ENCODE measurements around the gene WASL.

Gene WASL

GRCh38 chr7:123662293-123662692 lies 86.5 kb downstream of the WASL start:
- no peak for TF ChIP-seq CTCF (IDR thresholded peaks at IDR 0.05; ENCODE audit: insufficient read depth, low read length, poor library complexity, severe bottlenecking)
- DNase-seq (ENCODE audit: extremely low read depth, insufficient read length) = no peak
- no peak overlapping the region for H3K4me3 ChIP-seq (replicated peaks; ENCODE audit: low read depth, low read length)
- no peaks in the 10 kb centered on the region for H3K27me3 ChIP-seq (replicated peaks; ENCODE audit: control insufficient read depth, insufficient read depth, low read length)
- no peaks in the 10 kb centered on the region for H3K36me3 ChIP-seq (ENCODE audit: control insufficient read depth, insufficient read depth, low read length)

DNA sequence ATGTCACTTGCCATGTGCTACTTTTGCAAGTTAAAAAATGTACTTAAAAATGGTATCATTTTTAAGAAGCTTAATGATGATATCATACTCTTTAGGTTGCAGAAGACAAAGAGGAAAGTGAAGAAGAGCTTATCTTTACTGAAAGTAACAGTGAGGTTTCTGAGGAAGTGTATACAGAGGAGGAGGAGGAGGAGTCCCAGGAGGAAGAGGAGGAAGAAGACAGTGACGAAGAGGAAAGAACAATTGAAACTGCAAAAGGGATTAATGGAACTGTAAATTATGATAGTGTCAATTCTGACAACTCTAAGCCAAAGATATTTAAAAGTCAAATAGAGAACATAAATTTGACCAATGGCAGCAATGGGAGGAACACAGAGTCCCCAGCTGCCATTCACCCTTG lies 87.0 kb downstream of the WASL start:
- DNase-seq (ENCODE audit: extremely low read depth, insufficient read length) = no peak
- no peaks in the 10 kb centered on the region for H3K36me3 ChIP-seq (ENCODE audit: control insufficient read depth, insufficient read depth, low read length)
- H3K27me3 ChIP-seq (replicated peaks; ENCODE audit: control insufficient read depth, insufficient read depth, low read length) = no peaks in the 10 kb centered on the region
- no peak overlapping the region for H3K4me3 ChIP-seq (replicated peaks; ENCODE audit: low read depth, low read length)
- no peak for TF ChIP-seq CTCF (IDR thresholded peaks at IDR 0.05; ENCODE audit: insufficient read depth, low read length, poor library complexity, severe bottlenecking)

DNA sequence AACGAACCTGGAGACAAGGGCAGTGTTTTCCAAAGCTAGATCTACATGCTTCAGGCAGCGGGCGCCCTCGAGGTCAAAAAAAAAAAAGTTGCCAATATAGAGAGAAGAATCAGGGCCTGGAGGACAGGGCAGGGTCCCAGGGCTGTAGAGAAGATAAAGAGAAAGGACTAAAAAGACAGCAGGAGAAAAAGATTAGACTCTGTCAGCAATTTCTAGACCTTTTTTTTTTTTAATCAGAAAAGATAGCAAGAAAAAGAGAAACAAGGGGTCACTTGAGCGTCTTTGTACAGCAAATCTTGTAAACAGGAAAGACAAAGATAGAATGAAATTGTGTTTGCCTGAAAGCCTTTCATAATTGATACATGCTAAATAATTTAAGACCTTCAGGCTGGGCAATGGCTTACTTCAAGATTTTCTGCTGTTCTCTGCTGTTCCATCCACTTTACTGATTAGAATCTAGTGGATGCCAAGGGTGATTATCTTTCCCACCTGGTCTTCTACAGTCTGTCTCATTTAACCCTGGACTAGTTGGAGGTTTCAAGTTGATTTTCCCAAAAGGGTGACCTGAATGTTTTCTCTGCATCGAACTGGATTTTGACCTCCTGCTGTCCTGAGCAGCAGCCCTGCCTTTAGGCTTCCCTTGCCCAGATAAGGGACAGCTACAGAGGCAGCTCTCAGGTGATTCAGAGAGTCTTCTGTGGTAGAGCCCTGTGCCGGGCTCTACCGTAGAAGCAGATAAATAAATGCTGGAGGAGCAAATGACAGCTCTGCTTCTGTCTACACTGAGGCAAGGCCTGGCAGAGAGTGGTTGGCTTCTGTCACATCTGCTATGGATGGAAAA lies 88.1 kb downstream of the WASL start:
- Histone ChIP-seq H3K4me3 (replicated peaks; ENCODE audit: low read depth, low read length) (no peak overlapping the region), H3K36me3 (ENCODE audit: control insufficient read depth, insufficient read depth, low read length) (no peaks in the 10 kb centered on the region), H3K27me3 (replicated peaks; ENCODE audit: control insufficient read depth, insufficient read depth, low read length) (no peaks in the 10 kb centered on the region)
- TF ChIP-seq CTCF (IDR thresholded peaks at IDR 0.05; ENCODE audit: insufficient read depth, low read length, poor library complexity, severe bottlenecking) = no peak
- no peak for DNase-seq (ENCODE audit: extremely low read depth, insufficient read length)

DNA sequence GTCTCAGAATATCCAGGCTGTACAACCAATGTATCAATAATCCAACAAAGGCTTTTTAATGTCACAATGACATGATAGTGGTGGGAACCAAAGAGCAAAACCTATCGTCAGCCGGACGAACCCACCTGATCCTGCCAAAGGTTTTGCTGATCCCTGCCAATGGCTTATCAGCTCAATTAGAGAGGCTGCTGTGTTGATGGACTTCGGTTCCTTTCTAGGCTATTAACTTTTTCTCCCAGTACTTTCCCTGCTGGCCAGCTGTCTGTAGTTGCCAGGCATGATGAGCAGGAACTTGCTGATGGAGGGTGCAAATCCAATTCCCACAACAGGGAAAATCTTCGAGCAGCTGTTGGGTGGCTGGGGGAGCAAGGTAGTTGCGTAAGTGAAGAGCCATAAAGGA lies 90.8 kb downstream of the WASL start:
- no peak for DNase-seq (ENCODE audit: extremely low read depth, insufficient read length)
- TF ChIP-seq CTCF (IDR thresholded peaks at IDR 0.05; ENCODE audit: insufficient read depth, low read length, poor library complexity, severe bottlenecking) = no peak
- no peaks in the 10 kb centered on the region for H3K27me3 ChIP-seq (replicated peaks; ENCODE audit: control insufficient read depth, insufficient read depth, low read length)
- no peak overlapping the region for H3K4me3 ChIP-seq (replicated peaks; ENCODE audit: low read depth, low read length)
- H3K36me3 ChIP-seq (ENCODE audit: control insufficient read depth, insufficient read depth, low read length) = no peaks in the 10 kb centered on the region

DNA sequence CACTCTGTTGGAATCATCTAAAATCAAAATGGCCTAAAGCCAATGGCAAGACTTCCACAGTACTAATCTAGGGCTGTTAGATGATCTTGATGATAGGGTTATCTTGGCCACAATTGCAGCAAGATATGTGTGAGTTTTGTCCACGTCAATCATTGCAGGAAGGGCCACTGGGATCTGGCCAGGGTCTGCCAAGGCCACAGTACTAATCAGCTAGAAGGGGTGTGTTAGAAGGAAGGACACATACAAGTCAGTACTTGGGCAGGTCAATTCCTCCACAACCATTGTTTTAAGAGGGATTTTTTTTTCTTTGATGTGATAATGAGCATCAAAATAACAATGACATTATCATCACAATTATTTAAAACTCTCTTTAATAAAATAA lies 91.5 kb downstream of the WASL start:
- no peak overlapping the region for H3K4me3 ChIP-seq (replicated peaks; ENCODE audit: low read depth, low read length)
- H3K27me3 ChIP-seq (replicated peaks; ENCODE audit: control insufficient read depth, insufficient read depth, low read length) = no peaks in the 10 kb centered on the region
- TF ChIP-seq CTCF (IDR thresholded peaks at IDR 0.05; ENCODE audit: insufficient read depth, low read length, poor library complexity, severe bottlenecking) = no peak
- no peak for DNase-seq (ENCODE audit: extremely low read depth, insufficient read length)
- no peaks in the 10 kb centered on the region for H3K36me3 ChIP-seq (ENCODE audit: control insufficient read depth, insufficient read depth, low read length)
